D341Med (cell line): ENCODE measurements around the gene TCEAL5.
"Not testable (repeated sequence)": the region's sequence is repeated elsewhere in the genome, so short reads cannot be mapped to it uniquely, and the experiment has no call there.

Source experiments
- DNase-seq: peaks from one replicate; pipeline ENCODE4 v3.0.0; 2012; ENCODE audit warnings: low spot score

TCEAL5 gene

GRCh38 chrX:103276581-103277002 lies at the start of gene TCEAL5:
TSS of gene TCEAL5 (minus strand) at chrX:103276750. CDS start at chrX:103274563, 2,187 bp downstream.
- no peak for DNase-seq

- no peak for DNase-seq
These were observed 34.8 kb upstream of the TCEAL5 start for GRCh38 chrX:103311399-103311780.

- DNase-seq: peak; percentile 63
These were observed 34.2 kb upstream of the TCEAL5 start, which contains the start of gene BEX2 for GRCh38 chrX:103310555-103311398. TSS of gene BEX2 (minus strand) at chrX:103310990. CDS start at chrX:103309976, 1,014 bp downstream.

- DNase-seq: no peak
These were observed 33.5 kb upstream of the TCEAL5 start for GRCh38 chrX:103309860-103310554.

GRCh38 chrX:103305666-103306065 lies 29.1 kb upstream of the TCEAL5 start:
- DNase-seq: not testable (repeated sequence)

- no peak for DNase-seq
These were observed 28.2 kb upstream of the TCEAL5 start for GRCh38 chrX:103304705-103305104.

GRCh38 chrX:103293118-103293517 lies 16.6 kb upstream of the TCEAL5 start:
- no peak for DNase-seq

- DNase-seq: no peak
These were observed 3.1 kb upstream of the TCEAL5 start for GRCh38 chrX:103279624-103280023.

- no peak for DNase-seq
These were observed 493 bp downstream of the TCEAL5 start for GRCh38 chrX:103275947-103276567.

GRCh38 chrX:103274284-103274683 lies 2.3 kb downstream of the TCEAL5 start:
- no peak for DNase-seq

- DNase-seq: no peak
These were observed 18.3 kb downstream of the TCEAL5 start for GRCh38 chrX:103258275-103258674.

- no peak for DNase-seq
These were observed 19.9 kb downstream of the TCEAL5 start for GRCh38 chrX:103256651-103257050.

GRCh38 chrX:103254921-103255493 lies 21.5 kb downstream of the TCEAL5 start, which contains the start of gene TCEAL8:
TSS of gene TCEAL8 (minus strand) at chrX:103255155. CDS start at chrX:103253979, 1,176 bp downstream.
- peak; percentile 78 for DNase-seq

- peak; percentile 47 for DNase-seq
These were observed 22.3 kb downstream of the TCEAL5 start for GRCh38 chrX:103254171-103254824.

- DNase-seq: no peak
These were observed 22.9 kb downstream of the TCEAL5 start for GRCh38 chrX:103253608-103254007.

GRCh38 chrX:103250977-103251376 lies 25.6 kb downstream of the TCEAL5 start:
- DNase-seq: no peak

GRCh38 chrX:103249805-103250204 lies 26.7 kb downstream of the TCEAL5 start:
- no peak for DNase-seq

GRCh38 chrX:103248553-103248952 lies 28.0 kb downstream of the TCEAL5 start:
- DNase-seq: no peak

GRCh38 chrX:103240155-103240554 lies 36.4 kb downstream of the TCEAL5 start:
- no peak for DNase-seq

- DNase-seq: no peak
These were observed 40.3 kb downstream of the TCEAL5 start for GRCh38 chrX:103236296-103236695.

- DNase-seq: not testable (repeated sequence)
These were observed 40.9 kb downstream of the TCEAL5 start for GRCh38 chrX:103235608-103236007.

- no peak for DNase-seq
These were observed 41.7 kb downstream of the TCEAL5 start for GRCh38 chrX:103234869-103235268.
